G401.6 (cell line): ENCODE data around the gene PCSK6.

Experiments used
- FAIRE-seq: peaks from 2 replicates; lab custom pipeline; 2012; peaks lifted over from hg19 to GRCh38; lab: Jason Lieb, UNC

PCSK6 gene

DNA sequence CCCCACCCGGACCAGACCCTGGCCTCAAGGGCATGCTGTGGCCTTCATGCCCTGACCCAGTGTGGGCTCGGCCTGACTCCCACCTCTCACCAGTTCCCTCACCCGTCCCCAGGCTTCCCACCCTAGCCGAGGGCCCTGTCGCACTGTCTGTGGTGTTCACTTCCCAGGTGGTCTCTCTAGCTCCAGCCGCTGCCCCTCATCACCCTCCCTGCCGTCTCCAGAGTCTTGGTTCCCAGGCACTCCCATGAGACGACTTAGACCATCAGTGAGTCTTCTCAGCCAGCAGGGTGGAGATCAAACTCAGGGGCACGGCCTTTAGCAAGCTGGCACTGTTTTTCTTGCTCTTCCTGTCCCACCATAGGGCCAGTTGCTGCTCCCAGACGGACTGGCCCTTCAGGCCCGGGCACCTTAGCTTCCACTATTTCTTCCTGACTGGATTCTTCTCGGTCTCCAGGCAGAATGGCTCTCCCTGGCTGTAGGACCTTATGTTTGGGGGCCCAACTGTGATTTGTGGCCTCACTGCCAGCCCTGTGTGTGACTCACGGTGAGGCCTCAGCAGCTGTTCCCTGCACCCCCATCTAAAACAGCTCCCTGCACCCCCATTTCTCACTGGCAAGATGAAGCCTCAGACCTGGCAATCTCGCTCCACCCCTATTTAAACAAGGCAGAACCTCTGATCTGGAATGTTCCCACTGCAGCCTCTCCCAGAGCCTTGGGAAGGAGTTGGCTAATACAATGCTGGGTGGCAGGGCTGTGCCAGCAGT is 9.4 kb upstream of the PCSK6 start:
- FAIRE-seq: no peak

DNA sequence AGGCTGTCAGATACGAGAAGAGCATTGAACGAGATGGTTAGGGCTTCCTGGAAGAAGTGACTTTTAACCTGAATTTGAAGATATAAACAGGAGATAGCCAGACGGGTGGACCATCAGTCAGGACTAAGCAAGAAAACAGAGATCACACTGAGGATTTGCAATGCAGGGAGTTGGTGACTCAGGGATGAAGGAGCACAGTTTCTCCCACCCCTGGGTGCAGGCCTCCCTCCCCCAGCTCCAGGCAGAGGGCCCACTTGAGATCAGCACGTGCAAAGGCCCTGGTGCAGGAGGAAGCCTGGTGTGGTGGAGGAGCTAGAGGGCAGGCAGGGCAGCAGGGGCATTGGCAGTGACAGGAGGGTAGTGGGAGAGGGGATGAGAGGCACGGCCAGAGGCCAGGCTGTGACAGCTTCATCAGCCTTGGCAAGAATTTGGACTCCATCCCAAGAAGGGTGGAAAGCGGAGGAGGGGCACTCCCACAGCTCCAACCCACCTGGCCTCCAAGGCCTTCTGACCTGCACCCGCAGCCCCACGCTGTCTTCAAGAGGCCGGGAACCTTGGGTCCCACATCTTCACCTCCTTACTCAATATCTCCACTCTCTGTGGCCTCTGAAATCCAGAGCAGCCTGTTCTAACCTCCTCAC is 8.7 kb upstream of the PCSK6 start:
- FAIRE-seq: no peak

DNA sequence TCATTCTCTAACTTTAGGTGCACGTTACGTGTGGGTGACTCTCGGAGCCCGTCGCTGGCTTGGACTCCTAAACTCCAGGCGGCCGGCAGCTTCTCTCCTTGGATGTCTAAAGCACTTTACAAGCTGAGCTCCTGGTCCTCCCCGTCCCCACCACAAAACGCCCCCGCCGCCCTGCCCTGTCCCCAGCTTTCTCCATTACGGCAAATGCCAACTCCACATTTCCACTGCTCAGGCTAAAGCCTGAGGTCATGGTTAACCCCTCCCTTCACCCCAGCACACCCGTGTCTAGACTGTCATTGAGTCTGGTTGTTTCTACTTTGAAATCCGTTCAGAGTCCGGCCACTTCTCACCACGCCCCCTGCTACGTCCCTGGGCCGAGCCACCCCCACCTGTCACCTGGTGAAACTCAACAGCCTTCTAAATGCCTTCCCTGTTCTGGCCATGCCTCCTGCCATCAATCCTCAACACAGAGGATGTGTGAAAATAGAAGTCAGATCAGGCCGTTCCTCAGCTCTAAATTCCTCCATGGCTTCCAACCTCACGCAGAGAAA is 8.1 kb upstream of the PCSK6 start:
- no peak for FAIRE-seq

DNA sequence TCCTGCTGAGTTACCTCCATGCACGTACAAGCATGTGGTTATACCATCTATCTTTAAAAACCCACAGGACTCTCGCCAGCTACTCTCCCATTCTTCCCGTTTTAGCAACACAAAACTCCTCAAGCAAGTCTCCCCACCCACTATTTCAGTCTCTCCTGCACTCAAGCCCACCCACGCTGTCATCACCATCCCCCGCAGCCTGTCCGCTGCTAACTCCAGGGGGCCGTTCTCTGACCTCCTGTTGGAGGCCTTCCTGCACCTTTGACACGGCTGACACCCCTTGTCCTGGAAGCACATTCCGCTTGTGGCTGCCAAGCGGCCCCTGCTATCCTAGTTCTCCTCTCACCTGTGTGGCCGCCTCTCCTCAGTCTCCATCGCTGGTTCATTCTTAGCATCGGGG is 7.5 kb upstream of the PCSK6 start:
- no peak for FAIRE-seq

DNA sequence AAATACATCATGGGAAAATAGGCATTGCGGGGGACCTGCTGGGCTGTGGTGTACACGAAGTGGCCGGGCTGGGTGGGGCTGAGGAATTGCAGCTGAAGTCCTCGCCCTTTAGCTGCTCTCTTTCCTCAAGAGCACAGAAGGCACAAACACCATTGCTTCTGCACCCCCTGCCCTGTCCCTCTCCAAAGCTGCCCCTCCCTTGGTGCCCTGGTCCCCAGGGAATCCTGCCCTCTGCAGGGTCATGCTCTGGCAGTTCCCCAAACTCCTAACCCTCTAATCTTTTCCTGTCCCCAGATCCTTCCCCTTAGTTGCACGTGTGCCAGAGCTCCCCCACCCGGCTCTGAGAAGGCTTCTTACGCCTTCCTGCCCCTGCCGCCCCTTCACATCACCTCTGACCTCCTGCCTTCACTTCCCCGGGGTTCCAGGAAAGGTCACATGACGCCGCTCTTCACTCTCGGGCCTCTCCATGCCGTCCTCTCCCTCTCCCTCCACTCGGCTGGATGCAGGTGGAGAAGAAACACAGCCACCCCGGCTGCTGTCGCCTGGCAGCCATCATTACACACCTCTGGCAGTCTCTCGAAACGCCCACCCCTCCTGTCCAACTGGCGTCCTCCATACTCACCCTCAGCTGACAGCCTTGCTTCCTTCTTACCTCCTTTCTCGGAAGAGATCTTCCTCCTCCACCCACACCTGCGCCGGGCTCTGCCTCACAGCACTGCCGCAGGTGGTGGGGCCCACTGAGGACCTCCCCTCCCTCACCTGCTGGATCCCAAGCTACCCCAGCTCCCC is 6.9 kb upstream of the PCSK6 start:
- no peak for FAIRE-seq

DNA sequence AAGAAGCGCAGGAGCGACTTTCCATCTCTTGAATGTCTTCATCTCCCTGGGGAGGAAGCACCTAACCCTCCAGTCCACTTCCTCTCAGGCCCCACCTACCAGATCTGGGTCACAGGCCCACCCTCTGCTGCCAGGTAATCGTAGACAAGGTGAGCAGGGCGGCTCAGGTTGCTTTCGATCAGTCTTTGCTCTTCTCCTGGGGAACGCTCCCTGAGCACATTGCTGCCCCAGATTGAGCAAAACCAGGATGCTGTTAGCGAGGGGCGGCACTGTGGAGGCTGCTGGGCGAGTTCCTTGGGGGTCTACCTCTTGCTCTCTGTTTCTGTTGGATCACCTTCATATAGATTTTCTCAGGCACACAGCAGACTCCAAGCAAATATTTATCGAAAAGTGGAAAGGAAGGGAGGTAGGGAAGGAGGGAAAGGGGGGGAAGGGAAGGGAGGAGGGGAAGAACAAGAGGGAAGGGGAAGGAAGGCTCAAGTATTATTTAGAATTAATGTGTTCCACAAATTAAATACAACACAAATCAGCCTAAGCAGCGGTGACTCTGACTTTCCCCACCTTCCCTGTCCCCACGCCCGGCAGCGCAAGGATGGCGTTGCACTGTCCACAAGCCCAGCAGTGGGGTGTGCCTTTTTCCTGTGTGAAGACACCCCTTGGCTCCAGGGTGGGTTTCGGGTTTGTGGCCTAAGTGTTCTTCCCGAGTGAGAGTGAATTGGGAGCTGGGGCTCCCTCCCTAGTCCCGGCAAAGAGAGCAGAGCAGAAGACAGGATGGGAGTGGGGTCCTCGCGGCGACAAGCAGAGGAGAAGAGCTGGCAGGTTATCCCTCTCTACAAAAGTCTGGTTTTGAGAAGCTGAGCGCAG is 6.1 kb upstream of the PCSK6 start:
- no peak for FAIRE-seq

DNA sequence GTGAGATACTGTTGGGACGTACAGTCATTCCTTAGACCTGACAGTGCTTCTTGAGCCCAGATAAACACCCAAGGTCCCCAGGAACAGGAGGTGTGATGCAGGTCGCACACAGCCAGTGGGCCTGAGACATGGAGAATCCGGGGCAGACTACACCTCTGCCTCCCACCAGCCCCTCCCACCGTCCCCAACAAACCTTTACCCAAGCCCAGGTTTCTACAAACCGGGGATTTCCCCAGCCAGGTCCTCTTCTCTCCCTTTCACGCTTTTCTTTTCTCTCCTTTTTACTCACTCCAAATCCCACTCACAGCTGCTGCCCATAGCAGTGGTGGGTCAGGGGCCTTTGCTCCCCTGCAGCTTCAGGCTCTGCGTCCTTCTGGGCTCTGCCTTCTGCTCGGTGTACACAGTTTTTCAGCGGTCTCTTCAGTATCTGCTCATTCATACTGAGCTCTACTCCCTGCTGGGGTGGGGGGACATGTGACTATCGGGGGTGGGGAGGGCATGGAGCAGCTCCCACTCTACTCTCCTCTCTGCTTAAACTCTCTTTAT is 4.8 kb upstream of the PCSK6 start:
- no peak for FAIRE-seq

DNA sequence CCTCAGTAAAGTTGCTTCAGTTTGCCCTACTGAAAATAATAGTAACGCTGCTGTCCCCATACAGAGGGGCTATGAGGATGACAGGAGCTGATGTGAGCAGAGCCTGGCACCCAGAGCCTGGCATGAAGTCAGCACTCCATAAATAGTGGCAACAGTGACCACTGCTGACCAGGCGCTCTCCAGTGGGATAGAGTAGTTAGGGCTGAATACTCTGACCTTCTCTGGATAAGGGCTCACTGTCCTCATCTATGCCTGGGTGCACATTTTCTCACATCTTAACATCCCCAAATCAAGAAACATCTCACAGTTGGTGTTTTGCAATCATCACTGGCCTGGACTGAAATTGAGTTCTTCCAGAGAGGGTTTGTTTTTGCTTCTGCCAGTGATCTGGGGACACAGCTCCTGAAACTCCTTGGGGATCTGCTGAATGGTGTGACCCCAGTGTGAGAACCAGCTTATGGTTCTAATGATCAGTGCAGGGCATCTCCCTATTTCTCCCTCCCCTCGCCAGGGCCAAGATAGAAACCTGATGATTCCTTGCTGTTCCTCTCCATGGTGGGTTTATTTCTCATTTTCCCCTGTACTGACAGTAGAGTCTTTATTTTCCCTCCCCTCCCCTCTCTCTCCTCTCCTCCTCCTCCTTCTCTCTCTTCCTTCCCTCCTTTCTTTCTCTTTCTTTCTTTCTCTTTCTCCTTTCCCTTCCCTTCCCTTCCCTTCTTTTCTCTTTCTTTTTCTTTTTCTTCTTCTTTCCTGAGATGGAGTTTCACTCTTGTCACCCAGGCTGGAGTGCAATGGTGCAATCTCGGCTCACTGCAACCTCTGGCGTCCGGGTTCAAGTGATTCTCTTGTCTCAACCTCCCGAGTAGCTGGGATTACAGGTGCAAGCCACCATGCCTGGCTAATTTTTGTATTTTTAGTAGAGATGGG is 3.5 kb upstream of the PCSK6 start:
- no peak for FAIRE-seq

DNA sequence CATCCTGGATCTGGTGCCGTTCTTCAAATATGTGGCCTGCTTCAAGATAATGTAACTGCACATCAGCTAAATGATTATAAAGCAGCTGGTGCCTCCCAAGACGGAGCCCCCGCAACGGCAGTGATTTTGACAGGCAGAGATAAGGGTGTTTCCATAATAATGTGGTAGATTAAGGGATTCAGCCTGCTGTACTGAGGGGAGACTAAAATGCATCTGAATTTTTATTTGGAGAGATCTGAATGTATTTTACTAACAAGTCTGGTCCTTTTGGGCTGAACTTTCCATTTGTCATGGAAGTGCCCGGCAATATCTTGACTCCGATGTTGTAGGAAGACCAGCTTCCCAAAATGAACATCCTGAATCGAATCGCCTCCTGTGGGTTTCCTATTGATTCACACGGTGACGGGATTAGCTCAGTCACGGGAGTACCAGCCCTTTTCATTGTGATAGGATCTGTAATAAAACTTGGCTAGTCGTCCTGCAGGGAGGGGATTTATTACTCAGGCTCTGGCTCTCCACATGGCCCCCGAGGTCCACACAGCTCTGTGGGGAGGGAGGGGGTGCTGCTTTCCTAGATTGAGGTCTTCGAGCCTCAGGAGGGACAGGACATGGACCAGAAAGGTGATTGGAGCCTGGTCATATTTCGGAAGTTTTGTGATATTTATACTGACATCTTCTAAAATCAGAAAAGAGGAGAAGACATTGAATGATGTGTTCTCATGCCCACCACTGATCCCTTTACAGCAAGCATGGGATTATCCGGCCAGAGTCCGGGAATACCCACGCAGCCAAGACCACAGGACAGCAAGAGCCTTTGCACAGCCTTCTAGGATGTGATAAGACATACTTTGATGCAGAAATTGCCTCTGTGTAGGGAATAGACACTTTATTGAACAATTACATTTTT is 2.5 kb upstream of the PCSK6 start:
- no peak for FAIRE-seq

DNA sequence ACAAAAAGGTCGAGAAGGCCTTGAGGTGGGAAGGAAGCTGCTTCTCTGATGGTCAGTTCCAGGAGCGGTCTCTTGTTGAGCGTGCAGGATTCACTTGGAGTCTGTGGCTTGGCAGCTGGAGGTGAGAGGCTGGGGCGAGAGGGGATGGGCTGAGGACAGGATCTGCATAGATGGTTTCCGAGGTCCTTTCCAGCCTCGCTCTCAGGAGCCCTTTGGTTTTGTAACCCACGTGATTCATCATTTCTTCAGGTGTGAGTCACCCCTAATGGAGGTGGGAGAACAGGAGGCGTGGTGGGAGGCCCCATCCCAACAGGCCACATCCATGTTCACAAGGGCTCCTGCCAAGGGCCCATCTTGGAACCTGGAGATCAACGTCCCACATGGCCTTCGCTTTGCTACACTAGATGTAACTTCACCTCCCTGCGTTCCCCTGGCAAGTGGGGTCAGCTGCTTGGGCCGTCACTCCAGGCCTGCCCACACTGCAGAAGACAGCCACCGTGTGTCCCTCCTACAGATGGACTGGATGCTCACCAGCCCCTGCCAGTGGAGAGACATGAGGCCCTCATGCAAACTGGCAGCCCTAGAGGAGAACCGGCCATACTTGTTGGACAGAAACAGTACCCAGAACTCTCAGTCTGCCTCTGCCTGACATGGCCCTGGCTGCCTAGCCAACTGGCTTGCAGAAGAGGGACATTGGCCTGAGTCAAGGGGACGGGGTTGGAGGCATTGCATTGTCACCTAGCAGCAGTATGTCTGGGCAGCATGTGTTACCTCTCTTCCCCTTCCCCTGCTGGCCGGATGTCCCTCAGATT is 1.6 kb upstream of the PCSK6 start:
- FAIRE-seq: no peak

DNA sequence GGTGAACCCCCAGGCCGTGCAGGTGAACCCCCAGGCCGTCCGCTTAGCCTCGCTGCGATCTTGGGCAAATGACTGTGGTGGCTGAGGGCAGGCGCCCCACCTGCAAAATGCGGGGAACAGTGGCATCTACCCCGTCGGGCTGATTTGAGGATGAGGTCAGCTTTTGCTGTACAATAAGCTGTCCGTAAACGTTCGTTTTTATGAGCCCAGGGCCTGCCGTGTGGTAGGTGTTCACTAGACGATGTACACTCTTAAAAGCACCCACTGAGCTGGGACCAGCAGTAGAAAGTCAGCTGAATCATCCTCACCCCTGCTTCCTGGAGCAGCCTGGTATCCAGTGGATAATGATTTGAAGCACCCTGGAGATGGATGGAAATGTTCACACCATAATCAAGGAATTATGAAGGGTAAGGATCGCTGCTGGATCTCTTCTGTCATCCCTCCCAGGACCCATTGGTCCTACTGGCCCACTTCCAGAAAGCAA is 943 bp upstream of the PCSK6 start:
- no peak for FAIRE-seq

DNA sequence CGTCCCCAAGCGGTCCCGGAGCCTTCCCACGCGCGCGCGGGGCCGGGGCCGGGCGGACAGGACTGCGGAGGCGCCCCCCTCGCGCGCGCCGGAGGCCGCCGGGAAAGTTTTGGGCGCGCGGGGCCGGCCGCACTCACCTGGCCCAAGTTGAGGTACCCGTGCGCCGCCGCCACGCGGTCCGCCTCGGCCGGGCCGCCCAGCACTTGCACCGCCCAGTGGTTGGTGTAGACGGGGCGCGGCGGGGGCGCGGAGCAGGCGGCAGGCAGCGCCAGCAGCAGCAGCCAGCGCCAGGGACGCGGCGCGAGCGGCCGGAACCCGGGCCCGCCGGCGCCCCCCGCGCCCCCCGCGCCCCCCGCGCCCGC is 289 bp downstream of the PCSK6 start:
- FAIRE-seq: no peak

DNA sequence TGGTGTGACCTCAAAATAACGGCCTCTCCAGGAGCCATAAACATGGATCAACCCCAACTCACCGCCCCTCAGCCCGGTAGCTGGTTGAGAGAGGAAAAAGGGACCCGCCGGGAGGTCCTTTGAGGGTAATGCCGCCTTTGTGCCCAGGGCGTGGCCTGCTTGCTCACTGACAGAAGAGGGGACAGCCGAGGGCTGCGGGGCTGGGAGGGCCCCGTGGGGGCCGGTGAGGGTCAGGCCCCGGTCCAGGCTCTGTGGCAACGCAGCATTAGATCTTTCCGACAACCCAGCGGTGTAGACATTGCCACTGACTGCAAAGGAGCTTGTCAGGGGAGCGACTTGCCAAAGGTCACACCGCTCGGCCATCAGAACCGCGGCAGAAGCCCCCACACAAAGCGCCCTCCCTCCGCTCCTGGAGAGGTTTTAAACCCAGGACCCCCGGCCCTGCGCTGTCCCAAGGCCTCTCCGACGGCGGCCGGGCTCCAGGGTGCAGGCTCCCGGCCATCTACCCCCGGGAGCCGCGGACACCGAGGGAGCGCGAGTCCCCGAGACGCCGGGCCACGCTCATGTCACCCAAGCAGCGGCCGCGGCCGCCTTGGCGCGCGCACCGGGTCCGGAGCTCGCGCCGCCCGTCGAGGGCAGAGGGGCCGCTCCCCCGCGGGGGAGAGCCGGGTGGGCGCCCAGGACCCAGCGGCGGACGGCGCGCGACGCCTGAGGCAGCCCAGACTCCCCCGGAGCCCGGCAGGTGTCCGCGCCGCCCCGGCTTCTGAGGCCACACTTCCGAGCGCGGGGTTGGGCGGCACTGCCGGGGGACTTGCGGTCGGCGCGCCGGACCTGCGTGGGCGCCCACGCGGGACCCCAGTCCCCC is 975 bp downstream of the PCSK6 start:
- FAIRE-seq: no peak

DNA sequence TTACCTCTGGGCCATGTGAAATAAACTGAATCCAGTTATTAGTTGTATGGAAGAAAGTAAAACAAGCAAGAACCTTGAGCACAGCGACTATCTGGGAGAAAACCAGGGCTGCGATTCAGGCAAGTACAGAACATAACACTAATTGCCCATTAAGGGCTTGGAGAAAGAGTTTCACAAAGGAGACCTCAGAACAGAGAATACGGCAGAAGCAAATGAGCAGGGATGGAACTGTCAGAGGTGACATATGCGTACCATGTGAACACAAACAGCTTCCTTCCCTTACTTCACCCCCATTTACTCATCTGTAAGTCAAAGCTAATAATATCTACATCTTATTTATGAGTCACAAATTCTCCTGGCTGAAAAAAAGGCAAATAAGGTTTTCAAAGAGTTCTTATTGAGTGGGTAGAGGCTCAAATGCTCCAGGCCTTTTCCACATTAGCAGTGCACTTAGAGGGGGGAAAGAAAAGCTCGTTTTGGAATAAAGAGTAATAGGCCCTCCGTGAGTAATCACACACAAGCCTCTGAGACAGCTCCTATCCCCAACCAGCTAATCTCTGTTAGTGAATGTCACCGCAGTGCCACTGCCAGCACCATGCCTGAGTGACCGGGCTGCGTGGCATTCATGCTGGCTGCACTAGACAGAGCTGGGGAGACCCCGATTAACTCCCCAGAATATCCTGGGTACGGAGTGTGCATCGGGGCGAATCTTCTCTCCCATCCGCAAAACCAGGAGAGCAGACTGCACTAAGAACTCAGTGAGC is 2.6 kb downstream of the PCSK6 start:
- FAIRE-seq: no peak

DNA sequence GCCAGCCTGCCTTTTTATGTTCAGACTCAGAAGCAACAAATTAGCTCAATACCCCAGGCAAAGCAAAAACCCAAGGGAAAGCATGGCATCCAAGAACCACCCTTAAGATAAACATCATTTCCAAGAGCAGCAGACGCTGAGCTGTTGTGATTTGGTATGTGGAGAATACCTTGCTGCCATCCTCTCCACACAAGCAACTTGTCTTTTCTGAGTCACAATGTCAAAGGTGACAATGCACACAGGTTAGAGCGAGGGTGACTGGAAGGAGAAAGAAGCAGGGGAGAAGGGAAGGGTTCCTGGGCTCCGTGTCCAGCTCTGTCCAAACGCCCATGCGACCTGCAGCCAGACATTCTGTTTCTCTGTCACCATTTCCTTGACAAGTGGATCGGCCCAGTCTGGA is 6.0 kb downstream of the PCSK6 start:
- no peak for FAIRE-seq

DNA sequence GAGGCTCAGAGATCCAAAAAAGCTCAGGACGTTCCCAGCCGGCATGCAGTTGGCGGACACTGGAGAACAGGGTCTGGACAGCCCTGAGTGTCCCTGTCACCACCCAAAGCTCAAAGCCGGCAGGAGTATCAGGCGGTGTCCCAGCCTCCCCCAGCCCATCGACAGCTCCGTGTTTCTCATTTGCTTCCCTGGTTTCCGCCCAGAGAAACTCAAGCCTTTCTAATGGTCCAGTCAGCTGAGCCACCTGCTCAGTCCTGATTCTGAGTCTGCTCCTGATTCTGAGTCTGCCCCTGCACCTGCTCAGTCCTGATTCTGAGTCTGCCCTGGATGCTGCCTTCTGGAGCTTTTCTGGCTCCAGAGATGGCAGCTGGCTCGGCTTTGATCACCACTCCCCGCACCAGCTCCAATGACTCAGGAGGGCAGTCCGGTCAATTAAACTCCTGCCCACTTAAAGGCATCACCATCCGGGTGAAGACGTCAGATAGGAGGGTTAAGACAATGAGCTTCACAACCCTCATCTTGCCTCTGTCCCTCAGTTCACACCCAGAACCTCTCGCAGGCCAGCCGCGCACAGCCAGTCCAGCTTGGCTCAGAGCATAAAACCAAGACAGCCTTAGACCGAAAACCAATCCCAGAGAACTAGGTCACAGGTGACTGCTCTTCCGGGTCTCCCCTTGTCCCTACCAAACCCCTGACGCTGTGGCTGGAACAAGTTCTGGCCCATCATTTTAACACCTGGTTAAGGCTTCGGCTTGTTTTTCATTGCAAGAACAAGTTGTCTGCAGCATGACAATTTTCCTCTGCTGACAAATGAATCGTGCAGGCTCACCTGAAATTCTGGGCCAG is 6.8 kb downstream of the PCSK6 start:
- FAIRE-seq: no peak
